Measurements from ENCODE around the gene ALDH1L2.
A peak's percentile ranks its signal among the peaks of the same experiment; 100 is the strongest.

ALDH1L2 gene

DNA sequence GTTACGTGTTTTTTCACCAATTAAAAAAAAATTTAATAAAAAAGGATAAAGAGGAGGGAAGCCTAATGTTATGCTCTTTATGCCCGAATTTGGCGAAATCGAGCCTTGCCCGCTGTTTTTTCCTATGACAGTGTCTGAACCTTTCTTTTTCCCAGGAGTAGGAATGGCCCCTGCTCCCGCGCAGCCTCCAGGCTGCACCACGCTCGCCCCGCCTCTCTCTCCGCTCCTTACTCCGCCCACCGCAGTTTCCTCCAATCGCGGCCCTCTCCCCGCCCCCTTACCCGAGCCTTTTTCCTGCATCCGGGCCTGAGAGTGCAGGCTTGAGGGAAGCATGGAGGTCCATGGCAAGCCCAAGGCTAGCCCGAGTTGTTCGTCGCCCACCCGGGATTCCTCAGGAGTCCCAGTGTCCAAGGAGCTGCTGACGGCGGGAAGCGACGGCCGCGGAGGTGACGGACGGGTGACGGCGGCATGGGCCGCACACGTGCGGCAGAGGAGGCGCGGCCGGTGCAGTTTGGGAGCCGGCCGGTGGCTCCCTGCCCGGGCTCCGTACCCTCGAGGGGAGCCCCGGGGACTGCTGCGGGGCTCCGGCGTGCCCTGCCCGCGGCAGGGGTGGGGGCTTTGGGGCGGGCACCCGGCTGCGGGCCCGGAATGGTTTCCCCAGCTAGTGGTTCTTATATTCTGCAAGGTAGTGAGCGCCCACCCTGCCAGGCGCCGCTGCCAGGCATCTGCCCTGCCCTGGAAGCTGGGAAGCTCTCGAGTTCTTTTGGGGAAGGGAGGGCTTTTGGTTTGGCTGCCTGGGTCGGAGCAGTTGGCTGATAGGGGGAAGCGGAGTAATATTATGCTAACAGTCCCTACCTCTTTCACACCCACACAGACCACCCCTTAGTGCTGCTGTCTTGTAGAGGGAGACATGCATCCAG is 98.0 kb downstream of the ALDH1L2 start, which contains the start of gene NOPCHAP1 (continued):
- TF ChIP-seq ZNF350 (tag by site-specific recombination; IDR thresholded peaks at IDR 0.05) (no peak), MYNN (tag by site-specific recombination; IDR thresholded peaks at IDR 0.05; ENCODE audit: borderline replicate concordance) (no peak), ZNF621 (tag by site-specific recombination; IDR thresholded peaks at IDR 0.05) (no peak), ZNF324 (tag by site-specific recombination; IDR thresholded peaks at IDR 0.05) (no peak), OSR2 (tag by site-specific recombination; IDR thresholded peaks at IDR 0.05) (no peak), ZNF132 (tag by site-specific recombination; IDR thresholded peaks at IDR 0.05; ENCODE audit: borderline replicate concordance) (no peak), ZNF112 (tag by site-specific recombination; IDR thresholded peaks at IDR 0.05) (no peak), ZNF843 (tag by site-specific recombination; IDR thresholded peaks at IDR 0.05) (no peak), ZNF184 (tag by site-specific recombination; IDR thresholded peaks at IDR 0.05) (no peak), ZXDB (tag by site-specific recombination; IDR thresholded peaks at IDR 0.05) (peak; percentile 81; the same call in 1 of the 2 replicates), ZNF175 (tag by site-specific recombination; IDR thresholded peaks at IDR 0.05) (no peak), PRDM1 (tag by site-specific recombination; IDR thresholded peaks at IDR 0.05) (peak; percentile 44), ZNF239 (tag by site-specific recombination; IDR thresholded peaks at IDR 0.05) (no peak), RBAK (tag by site-specific recombination; IDR thresholded peaks at IDR 0.05) (no peak), ZNF596 (tag by site-specific recombination; IDR thresholded peaks at IDR 0.05) (no peak), ZNF626 (tag by site-specific recombination; IDR thresholded peaks at IDR 0.05) (no peak), ZNF654 (tag by site-specific recombination; IDR thresholded peaks at IDR 0.05; ENCODE audit: low read depth) (no peak), ZSCAN30 (tag by site-specific recombination; IDR thresholded peaks at IDR 0.05) (0 out of 2 replicates have a peak, but pooled peaks have one; percentile 10), GFI1B (tag by site-specific recombination; IDR thresholded peaks at IDR 0.05) (no peak), MEIS1 (CRISPR knock-in tag; IDR thresholded peaks at IDR 0.05; ENCODE audit: borderline replicate concordance) (no peak), ZNF274 (IDR thresholded peaks at IDR 0.05; ENCODE audit: low read length) (no peak), ZNF274 (tag by site-specific recombination; IDR thresholded peaks at IDR 0.05; ENCODE audit: borderline replicate concordance) (no peak), ZFP69B (tag by site-specific recombination; IDR thresholded peaks at IDR 0.05) (no peak)
- TF ChIP-seq, protein P1, sequence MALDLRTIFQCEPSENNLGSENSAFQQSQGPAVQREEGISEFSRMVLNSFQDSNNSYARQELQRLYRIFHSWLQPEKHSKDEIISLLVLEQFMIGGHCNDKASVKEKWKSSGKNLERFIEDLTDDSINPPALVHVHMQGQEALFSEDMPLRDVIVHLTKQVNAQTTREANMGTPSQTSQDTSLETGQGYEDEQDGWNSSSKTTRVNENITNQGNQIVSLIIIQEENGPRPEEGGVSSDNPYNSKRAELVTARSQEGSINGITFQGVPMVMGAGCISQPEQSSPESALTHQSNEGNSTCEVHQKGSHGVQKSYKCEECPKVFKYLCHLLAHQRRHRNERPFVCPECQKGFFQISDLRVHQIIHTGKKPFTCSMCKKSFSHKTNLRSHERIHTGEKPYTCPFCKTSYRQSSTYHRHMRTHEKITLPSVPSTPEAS (tag by site-specific recombination; IDR thresholded peaks at IDR 0.05), result no peak
- TF ChIP-seq, protein P2, sequence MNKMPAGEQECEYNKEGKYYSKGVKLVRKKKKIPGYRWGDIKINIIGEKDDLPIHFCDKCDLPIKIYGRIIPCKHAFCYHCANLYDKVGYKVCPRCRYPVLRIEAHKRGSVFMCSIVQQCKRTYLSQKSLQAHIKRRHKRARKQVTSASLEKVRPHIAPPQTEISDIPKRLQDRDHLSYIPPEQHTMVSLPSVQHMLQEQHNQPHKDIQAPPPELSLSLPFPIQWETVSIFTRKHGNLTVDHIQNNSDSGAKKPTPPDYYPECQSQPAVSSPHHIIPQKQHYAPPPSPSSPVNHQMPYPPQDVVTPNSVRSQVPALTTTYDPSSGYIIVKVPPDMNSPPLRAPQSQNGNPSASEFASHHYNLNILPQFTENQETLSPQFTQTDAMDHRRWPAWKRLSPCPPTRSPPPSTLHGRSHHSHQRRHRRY (tag by site-specific recombination; IDR thresholded peaks at IDR 0.05), result no peak
- TF ChIP-seq, protein P3, sequence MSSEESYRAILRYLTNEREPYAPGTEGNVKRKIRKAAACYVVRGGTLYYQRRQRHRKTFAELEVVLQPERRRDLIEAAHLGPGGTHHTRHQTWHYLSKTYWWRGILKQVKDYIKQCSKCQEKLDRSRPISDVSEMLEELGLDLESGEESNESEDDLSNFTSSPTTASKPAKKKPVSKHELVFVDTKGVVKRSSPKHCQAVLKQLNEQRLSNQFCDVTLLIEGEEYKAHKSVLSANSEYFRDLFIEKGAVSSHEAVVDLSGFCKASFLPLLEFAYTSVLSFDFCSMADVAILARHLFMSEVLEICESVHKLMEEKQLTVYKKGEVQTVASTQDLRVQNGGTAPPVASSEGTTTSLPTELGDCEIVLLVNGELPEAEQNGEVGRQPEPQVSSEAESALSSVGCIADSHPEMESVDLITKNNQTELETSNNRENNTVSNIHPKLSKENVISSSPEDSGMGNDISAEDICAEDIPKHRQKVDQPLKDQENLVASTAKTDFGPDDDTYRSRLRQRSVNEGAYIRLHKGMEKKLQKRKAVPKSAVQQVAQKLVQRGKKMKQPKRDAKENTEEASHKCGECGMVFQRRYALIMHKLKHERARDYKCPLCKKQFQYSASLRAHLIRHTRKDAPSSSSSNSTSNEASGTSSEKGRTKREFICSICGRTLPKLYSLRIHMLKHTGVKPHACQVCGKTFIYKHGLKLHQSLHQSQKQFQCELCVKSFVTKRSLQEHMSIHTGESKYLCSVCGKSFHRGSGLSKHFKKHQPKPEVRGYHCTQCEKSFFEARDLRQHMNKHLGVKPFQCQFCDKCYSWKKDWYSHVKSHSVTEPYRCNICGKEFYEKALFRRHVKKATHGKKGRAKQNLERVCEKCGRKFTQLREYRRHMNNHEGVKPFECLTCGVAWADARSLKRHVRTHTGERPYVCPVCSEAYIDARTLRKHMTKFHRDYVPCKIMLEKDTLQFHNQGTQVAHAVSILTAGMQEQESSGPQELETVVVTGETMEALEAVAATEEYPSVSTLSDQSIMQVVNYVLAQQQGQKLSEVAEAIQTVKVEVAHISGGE (tag by site-specific recombination; conservative IDR thresholded peaks at IDR 0.05; ENCODE audit: low read depth), result peak; percentile 7
- TF ChIP-seq, protein P4, sequence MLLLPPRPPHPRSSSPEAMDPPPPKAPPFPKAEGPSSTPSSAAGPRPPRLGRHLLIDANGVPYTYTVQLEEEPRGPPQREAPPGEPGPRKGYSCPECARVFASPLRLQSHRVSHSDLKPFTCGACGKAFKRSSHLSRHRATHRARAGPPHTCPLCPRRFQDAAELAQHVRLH (tag by site-specific recombination; IDR thresholded peaks at IDR 0.05), result no peak
- TF ChIP-seq, protein P5, sequence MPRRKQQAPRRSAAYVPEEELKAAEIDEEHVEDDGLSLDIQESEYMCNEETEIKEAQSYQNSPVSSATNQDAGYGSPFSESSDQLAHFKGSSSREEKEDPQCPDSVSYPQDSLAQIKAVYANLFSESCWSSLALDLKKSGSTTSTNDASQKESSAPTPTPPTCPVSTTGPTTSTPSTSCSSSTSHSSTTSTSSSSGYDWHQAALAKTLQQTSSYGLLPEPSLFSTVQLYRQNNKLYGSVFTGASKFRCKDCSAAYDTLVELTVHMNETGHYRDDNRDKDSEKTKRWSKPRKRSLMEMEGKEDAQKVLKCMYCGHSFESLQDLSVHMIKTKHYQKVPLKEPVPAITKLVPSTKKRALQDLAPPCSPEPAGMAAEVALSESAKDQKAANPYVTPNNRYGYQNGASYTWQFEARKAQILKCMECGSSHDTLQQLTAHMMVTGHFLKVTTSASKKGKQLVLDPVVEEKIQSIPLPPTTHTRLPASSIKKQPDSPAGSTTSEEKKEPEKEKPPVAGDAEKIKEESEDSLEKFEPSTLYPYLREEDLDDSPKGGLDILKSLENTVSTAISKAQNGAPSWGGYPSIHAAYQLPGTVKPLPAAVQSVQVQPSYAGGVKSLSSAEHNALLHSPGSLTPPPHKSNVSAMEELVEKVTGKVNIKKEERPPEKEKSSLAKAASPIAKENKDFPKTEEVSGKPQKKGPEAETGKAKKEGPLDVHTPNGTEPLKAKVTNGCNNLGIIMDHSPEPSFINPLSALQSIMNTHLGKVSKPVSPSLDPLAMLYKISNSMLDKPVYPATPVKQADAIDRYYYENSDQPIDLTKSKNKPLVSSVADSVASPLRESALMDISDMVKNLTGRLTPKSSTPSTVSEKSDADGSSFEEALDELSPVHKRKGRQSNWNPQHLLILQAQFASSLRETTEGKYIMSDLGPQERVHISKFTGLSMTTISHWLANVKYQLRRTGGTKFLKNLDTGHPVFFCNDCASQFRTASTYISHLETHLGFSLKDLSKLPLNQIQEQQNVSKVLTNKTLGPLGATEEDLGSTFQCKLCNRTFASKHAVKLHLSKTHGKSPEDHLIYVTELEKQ (tag by site-specific recombination; IDR thresholded peaks at IDR 0.05; ENCODE audit: borderline replicate concordance), result no peak
- TF ChIP-seq, protein P6, sequence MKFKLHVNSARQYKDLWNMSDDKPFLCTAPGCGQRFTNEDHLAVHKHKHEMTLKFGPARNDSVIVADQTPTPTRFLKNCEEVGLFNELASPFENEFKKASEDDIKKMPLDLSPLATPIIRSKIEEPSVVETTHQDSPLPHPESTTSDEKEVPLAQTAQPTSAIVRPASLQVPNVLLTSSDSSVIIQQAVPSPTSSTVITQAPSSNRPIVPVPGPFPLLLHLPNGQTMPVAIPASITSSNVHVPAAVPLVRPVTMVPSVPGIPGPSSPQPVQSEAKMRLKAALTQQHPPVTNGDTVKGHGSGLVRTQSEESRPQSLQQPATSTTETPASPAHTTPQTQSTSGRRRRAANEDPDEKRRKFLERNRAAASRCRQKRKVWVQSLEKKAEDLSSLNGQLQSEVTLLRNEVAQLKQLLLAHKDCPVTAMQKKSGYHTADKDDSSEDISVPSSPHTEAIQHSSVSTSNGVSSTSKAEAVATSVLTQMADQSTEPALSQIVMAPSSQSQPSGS (tag by site-specific recombination; IDR thresholded peaks at IDR 0.05; ENCODE audit: low read depth), result no peak

Data from HEK293 (cell line).